Measurements from ENCODE around the gene PTBP1. TPM values are rescaled to one million over a fixed set of nuclear protein-coding genes. Genes with fewer than 3 reads are reported as not detected.

PTBP1 gene
- total and polyA plus RNA-seq, 2 experiments from 2014 or later: 539 to 632 TPM

DNA sequence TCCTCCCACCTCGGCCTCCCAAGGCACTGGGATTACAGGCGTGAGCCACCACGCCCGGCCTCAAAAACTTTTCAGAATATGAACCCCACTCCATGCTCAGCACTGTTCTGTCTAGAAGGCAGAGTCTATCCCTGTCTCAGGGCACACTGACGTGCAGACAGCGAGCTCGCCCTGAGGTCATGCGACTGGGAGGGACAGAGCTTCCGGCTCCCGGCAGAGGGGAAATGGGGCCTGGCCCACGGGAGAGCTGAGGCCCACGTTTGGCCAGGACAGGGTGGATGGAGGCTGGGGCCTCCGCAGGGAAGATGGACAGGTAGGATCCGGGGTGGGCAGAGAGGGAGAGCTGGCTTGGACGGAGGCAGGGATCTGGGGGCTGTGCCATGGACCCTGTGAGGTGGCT, 27.6 kb downstream of the PTBP1 start:
- TF ChIP-seq STAT1 (IDR thresholded peaks at IDR 0.05; ENCODE audit: unreplicated experiment): no peak
- TF ChIP-seq ZNF114 (CRISPR knock-in tag; IDR thresholded peaks at IDR 0.05): no peak
- no peak for TF ChIP-seq ZNF331 (CRISPR knock-in tag; IDR thresholded peaks at IDR 0.05; ENCODE audit: low read depth)
- TF ChIP-seq EZH2 (IDR thresholded peaks at IDR 0.05; ENCODE audit: low read depth, unreplicated experiment): no peak
- TF ChIP-seq REST (IDR thresholded peaks at IDR 0.05; ENCODE audit: unreplicated experiment): no peak
- TF ChIP-seq, protein P1, sequence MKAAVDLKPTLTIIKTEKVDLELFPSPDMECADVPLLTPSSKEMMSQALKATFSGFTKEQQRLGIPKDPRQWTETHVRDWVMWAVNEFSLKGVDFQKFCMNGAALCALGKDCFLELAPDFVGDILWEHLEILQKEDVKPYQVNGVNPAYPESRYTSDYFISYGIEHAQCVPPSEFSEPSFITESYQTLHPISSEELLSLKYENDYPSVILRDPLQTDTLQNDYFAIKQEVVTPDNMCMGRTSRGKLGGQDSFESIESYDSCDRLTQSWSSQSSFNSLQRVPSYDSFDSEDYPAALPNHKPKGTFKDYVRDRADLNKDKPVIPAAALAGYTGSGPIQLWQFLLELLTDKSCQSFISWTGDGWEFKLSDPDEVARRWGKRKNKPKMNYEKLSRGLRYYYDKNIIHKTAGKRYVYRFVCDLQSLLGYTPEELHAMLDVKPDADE (IDR thresholded peaks at IDR 0.05): no peak
- TF ChIP-seq POLR2AphosphoS5 (IDR thresholded peaks at IDR 0.05; ENCODE audit: low read depth): no peak
- no peak for TF ChIP-seq ZNF462 (CRISPR knock-in tag; IDR thresholded peaks at IDR 0.05)
- no peak for TF ChIP-seq CREB1 (CRISPR knock-in tag; IDR thresholded peaks at IDR 0.05; ENCODE audit: low read depth)
- no peak for TF ChIP-seq NANOG (IDR thresholded peaks at IDR 0.05; ENCODE audit: borderline replicate concordance)
- TF ChIP-seq EZH2phosphoT487 (IDR thresholded peaks at IDR 0.05; ENCODE audit: unreplicated experiment): no peak
- TF ChIP-seq JUNB (IDR thresholded peaks at IDR 0.05; ENCODE audit: unreplicated experiment): no peak
- TF ChIP-seq, protein P2, sequence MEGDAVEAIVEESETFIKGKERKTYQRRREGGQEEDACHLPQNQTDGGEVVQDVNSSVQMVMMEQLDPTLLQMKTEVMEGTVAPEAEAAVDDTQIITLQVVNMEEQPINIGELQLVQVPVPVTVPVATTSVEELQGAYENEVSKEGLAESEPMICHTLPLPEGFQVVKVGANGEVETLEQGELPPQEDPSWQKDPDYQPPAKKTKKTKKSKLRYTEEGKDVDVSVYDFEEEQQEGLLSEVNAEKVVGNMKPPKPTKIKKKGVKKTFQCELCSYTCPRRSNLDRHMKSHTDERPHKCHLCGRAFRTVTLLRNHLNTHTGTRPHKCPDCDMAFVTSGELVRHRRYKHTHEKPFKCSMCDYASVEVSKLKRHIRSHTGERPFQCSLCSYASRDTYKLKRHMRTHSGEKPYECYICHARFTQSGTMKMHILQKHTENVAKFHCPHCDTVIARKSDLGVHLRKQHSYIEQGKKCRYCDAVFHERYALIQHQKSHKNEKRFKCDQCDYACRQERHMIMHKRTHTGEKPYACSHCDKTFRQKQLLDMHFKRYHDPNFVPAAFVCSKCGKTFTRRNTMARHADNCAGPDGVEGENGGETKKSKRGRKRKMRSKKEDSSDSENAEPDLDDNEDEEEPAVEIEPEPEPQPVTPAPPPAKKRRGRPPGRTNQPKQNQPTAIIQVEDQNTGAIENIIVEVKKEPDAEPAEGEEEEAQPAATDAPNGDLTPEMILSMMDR (conservative IDR thresholded peaks at IDR 0.05; ENCODE audit: low read depth in 2 of 2): no peak
- Histone ChIP-seq H3F3A (replicated peaks; ENCODE audit: low read depth) (no peaks in the 10 kb centered on the region), H3K4me2 (no peak overlapping the region), H3K27me3 (ENCODE audit: insufficient read depth) (no peaks in the 10 kb centered on the region; the same call in 1 of the 2 replicates), H3K36me3 (ENCODE audit: insufficient read depth) (no peaks in the 10 kb centered on the region), H3K27ac (ENCODE audit: low read depth) (no peak overlapping the region), H4K20me1 (replicated peaks; ENCODE audit: insufficient read depth) (peaks cover 4% of the 10 kb centered on the region; the same call in 1 of the 2 replicates), H3K79me2 (replicated peaks; ENCODE audit: insufficient read depth) (peaks cover 9% of the 10 kb centered on the region), H3K9me2 (ENCODE audit: insufficient read depth) (no peaks in the 10 kb centered on the region), H2AFZ (no peak overlapping the region), H3K4me1 (ENCODE audit: insufficient read depth) (peaks cover 9% of the 10 kb centered on the region; the same call in 1 of the 2 replicates), H3K4me3 (no peak overlapping the region)
- Mint-ChIP-seq H3K4me1 (peaks cover 6% of the 10 kb centered on the region; the same call in 2 of the 3 replicates), H3K27ac (no peak overlapping the region), H3K9me3 (no peaks in the 10 kb centered on the region), H3K4me3 (no peak overlapping the region), H3K36me3 (ENCODE audit: low read depth) (no peaks in the 10 kb centered on the region), H3K27me3 (ENCODE audit: insufficient read depth, low read depth, poor library complexity) (peaks cover 8% of the 10 kb centered on the region)
- ATAC-seq: no peak
- DNase-seq (ENCODE audit: low spot score): no peak
